Activated CD8-positive, alpha-beta memory T cell treated with anti-CD3 and anti-CD28 coated beads for 36 hours (primary cell): ENCODE results near the gene TRIM29. TPM values are rescaled to one million over a fixed set of nuclear protein-coding genes. Genes with fewer than 3 reads are reported as not detected.
"Not testable (repeated sequence)": the region's sequence is repeated elsewhere in the genome, so short reads cannot be mapped to it uniquely, and the experiment has no call there.

Experiments used
- CTCF ChIA-PET: fragments of 350-600 bp; sonication (Branson Sonifier 250); formaldehyde crosslinking; loops from one replicate; lab custom pipeline; 2021; ENCODE audit warnings: antibody characterized with exemption; lab: Charles Lee
- POLR2A ChIA-PET: fragments of 350-600 bp; sonication (Branson Sonifier 250); formaldehyde crosslinking; loops from one replicate; lab custom pipeline; 2021; ENCODE audit warnings: antibody characterized with exemption; lab: Charles Lee
- total RNA-seq, 2 experiments: library from RNA; stranded (reverse); gene quantifications; one replicate each; pipeline ENCODE4 v1.2.3, GENCODE V29; 2021

The TRIM29 gene, protein sequence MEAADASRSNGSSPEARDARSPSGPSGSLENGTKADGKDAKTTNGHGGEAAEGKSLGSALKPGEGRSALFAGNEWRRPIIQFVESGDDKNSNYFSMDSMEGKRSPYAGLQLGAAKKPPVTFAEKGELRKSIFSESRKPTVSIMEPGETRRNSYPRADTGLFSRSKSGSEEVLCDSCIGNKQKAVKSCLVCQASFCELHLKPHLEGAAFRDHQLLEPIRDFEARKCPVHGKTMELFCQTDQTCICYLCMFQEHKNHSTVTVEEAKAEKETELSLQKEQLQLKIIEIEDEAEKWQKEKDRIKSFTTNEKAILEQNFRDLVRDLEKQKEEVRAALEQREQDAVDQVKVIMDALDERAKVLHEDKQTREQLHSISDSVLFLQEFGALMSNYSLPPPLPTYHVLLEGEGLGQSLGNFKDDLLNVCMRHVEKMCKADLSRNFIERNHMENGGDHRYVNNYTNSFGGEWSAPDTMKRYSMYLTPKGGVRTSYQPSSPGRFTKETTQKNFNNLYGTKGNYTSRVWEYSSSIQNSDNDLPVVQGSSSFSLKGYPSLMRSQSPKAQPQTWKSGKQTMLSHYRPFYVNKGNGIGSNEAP
- not detected for total RNA-seq

DNA sequence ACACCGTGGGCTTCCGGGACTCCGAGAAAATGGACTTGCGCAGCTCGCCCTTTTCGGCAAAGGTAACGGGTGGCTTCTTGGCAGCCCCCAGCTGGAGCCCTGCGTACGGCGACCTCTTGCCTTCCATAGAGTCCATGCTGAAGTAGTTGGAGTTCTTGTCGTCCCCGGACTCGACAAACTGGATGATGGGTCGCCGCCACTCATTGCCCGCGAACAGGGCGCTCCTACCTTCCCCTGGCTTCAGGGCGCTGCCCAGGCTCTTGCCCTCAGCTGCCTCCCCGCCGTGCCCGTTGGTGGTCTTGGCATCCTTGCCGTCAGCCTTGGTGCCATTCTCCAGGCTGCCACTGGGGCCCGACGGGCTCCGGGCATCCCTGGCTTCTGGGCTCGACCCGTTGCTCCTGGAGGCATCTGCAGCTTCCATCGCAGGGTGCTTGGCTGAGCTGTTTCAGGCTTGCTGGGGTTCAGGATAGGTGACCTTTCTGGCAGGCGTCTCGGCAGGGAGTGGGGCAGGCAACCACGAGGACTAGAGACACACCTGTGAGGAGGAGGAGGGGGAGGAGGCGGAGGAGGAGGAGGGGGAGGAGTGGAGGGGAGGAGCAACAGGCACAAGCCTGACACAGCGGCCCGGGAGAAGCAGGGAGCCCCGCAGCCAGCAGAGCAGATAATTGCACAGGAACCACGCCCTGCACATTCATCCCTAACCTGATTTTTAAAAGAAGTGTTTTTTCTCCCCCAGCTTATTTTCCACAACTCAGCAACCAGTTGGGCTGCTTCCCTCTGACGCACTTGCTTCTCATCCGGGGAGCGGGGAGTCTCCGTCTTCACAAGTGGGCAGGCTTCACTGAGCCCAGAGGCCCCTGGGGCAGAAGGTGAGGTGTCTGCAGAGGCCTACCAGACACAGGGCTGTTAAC is at the start of gene TRIM29:
TSS of gene TRIM29 (minus strand) at position 503 of the 911 bp plus-strand sequence. CDS start at position 421, 82 bp downstream.
- CTCF ChIA-PET: no interaction called here
- POLR2A ChIA-PET: no interaction called here

DNA sequence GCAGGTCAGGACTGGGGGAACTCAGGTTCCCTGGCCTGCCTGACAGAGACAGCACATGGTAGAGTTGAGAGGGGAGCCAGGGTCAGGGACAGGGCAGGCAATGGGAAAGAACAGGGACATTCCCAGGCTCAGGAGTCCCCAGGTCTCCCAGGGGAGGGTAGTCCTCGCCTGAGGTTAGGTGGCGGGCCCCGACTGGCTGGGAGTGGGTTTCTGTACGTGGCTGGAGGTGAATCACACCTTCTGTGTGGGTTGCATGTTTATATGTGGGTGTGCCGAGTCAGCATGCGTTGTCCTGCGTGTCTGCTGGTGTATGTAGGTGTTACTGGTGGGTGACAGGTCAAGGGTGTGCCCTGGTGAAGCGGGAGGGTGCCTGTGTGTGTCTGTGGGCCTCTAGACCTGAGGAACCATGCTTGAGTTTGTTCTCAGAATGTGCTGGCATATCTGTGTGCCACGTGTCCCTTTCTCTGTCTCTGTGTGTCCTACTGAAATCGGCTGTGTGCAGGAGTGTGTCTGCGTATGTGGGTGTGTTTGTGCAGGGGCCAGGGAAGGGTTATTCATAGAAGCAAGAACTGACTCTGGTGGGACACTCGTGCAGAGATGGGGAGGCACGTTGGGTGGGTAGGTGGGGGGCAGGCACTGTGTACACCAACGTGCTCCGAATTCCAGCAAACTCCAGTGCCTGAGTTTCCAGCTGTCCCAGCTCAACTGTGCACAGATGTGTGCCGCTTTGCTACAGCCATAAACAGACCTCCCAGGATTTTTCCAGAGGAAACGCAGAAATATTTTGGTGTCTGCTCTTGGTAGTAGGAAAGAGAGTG is 49.1 kb upstream of the TRIM29 start:
- POLR2A ChIA-PET: no interaction called here
- CTCF ChIA-PET: interaction anchor here (1.3 kb wide), 1 partner anchor 116 kb away, joined by 4 read pairs; no protein-coding TSS in a partner anchor

- POLR2A ChIA-PET: no interaction called here
- CTCF ChIA-PET: no interaction called here
Measured at GRCh38 chr11:120186456-120186773, 48.5 kb upstream of the TRIM29 start.

DNA sequence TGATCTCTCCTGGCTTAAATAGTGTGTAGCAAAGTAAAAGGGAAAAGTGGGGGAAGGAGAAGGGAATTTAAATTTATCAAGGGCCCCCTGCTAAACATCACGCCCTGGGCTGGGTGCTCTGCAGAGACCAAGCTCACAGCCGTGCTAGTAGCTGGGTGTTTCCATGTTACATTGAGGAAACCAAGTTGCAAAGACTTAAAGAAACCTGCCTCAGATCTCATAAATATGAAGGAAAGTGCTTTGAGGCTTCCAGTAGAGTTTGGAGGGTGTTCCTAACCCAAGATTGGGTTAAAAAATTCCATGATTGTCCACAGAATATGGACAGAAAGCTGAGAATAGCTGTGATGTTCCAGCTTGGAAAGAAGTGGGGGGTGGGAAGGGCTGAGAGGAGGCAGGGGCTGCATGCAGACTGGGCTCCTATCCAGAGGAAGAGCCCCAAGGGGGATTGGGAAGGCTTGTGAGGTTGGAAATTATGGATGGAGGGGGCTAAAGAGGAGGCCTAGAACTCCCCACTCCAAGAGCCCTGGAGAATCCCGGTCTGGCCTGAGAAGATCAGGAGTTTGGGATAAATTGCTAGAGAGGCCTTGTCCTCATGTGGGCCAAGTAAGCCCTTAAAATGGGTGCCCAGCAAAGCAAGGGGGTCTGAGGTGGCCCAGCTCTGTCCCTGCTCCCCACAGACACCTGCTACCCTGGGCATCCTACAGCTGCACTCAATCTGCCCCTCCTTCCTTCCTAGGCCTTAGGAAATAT is 48.0 kb upstream of the TRIM29 start:
- ChIA-PET CTCF (no interaction called here), POLR2A (no interaction called here)

- CTCF ChIA-PET: no interaction called here
- POLR2A ChIA-PET: no interaction called here
Measured at GRCh38 chr11:120184946-120185705, 47.2 kb upstream of the TRIM29 start.

- POLR2A ChIA-PET: no interaction called here
- CTCF ChIA-PET: no interaction called here
Measured at GRCh38 chr11:120184371-120184945, 46.5 kb upstream of the TRIM29 start.

- CTCF ChIA-PET: no interaction called here
Measured at GRCh38 chr11:120183701-120184141, 45.8 kb upstream of the TRIM29 start.

DNA sequence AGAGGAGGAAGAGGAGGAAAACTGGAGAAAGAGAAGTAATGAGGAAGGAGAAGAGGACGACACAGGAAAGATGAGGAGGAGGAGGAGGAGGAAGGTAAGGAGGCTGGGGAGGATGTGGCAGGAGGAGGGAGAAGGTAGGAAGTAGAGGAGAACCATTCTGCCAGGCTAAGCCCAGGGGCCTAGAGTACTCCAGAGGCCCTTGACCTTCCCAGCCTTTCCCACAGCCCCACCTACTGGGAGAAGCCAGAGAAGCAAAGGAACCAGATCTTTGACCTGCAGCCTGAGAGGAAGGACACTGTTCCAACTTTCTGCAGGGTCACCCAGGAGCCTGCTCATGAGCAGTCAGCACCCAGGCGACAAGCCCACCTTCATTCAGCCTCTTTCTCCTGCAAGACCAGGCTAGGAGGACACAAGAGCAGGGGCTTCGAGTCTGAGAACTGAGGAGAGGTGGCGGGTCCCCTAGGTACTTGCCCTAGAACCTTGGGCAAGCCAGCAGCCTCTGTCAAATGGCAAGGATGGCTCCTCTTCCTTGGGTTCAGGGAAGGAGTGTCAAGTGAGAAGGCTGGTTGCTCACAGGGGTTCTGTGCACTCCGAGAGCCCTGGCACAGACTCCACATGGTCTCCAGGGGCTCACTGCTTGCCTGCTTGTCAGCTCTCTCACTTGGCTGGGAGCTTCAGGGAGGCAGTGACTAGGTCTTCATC is 45.0 kb upstream of the TRIM29 start:
- POLR2A ChIA-PET: no interaction called here
- CTCF ChIA-PET: no interaction called here

More at GRCh38 chr11:120183701-120184141, 45.8 kb upstream of the TRIM29 start:
- POLR2A ChIA-PET: no interaction called here

GRCh38 chr11:120182372-120182771 is 44.5 kb upstream of the TRIM29 start:
- ChIA-PET POLR2A (no interaction called here), CTCF (no interaction called here)

DNA sequence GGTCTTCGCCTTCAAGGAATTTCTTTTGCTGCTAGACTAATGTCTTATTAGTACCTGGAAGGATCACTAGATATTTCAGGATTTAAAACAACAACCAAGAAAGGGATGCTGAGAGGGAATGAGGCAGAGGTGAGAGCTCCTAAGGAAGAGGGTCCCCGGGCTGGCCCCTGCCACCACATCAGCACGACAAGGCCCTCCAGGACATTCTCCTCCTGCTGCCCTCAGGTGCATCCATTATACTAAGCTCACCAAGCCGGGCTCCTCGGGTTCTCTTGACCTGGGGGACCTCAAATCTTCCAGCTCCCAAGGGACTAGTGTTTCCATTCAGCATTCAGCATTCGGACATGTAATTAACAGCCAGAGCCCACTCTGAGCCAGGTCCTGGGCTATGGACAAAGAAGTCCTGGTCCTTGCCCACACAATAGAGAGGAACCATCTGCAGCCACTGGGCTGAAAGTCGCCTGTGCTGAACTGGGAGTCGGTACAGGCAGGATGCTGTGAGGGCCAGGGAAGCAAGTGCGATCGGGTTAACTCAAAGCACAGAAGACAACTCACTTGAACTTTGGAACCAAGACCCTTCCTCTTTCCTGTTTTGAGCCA is 43.6 kb upstream of the TRIM29 start:
- ChIA-PET CTCF (interaction anchor here (0.6 kb wide), 2 partner anchors 11 to 122 kb away, joined by 3 read pairs; no protein-coding TSS in a partner anchor), POLR2A (no interaction called here)

- CTCF ChIA-PET: interaction anchor here (0.6 kb wide), 1 partner anchor 10 kb away, joined by 3 read pairs; no protein-coding TSS in a partner anchor
- POLR2A ChIA-PET: no interaction called here
Measured at GRCh38 chr11:120180551-120181232, 42.8 kb upstream of the TRIM29 start.

DNA sequence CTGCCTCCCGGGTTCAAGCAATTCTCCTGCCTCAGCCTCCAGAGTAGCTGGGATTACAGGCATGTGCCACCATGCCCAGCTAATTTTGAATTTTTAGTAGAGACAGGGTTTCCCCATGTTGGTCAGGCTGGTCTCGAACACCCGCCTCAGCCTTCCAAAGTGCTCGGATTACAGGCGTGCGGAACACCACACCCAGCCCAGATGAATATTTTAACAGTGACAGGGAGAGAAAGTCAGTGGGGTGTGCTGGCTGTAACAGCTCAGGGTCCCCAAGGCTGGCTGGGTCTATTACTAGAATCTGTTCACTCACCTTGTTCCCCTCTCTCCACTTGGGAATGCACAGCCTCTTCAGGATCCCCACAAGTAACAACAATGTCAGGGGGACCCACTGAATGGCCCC is 42.1 kb upstream of the TRIM29 start:
- CTCF ChIA-PET: interaction anchor here (1.4 kb wide), 1 partner anchor 10 kb away, joined by 3 read pairs; no protein-coding TSS in a partner anchor
- POLR2A ChIA-PET: not testable (repeated sequence)

- ChIA-PET POLR2A (no interaction called here), CTCF (interaction anchor here (0.8 to 1.4 kb wide), 3 partner anchors 9 to 56 kb away, joined by 3 to 4 read pairs (median 3); no protein-coding TSS in a partner anchor)
Measured at GRCh38 chr11:120179057-120179672, 41.3 kb upstream of the TRIM29 start.

DNA sequence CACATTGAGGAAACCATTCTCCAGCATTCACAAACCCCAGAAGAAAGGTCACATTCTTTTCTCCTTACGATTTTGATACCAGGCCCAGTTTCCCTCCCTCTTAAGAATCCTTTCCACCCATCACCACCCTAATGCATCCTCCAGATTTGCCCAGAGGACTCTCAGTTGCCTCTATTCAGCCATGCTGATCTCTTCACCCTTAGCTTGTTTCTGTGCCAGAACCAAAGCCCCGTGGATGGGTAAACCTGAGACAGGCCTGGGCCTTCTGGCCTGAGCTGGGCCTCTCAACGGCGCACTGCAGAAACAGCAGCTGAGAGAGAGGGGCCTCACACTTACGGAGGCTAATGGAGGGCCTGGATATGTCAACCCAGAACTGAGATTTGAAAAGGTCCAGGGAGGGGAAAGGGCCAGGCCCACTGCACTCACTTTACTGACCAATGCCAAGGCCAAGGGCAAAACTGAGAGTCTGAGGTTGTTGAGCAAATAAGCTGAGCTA is 40.7 kb upstream of the TRIM29 start:
- CTCF ChIA-PET: interaction anchor here (0.8 to 0.9 kb wide), 2 partner anchors 10 to 56 kb away, joined by 3 to 4 read pairs; no protein-coding TSS in a partner anchor

GRCh38 chr11:120174866-120175265 is 37.0 kb upstream of the TRIM29 start:
- ChIA-PET CTCF (no interaction called here), POLR2A (no interaction called here)

More for the DNA sequence above, 40.7 kb upstream of the TRIM29 start:
- POLR2A ChIA-PET: no interaction called here
